Neural cell (in vitro differentiated cells): ENCODE data around the gene LRRC42.

ENCODE experiments used
- EP300 ChIP-seq: fragments of 450-650 bp; conservative IDR thresholded peaks from 2 replicates; pipeline ENCODE4 v1.6.1; 2014; ENCODE audit warnings: antibody characterized with exemption, mild to moderate bottlenecking, moderate library complexity; ENCODE audit not compliant: poor library complexity, severe bottlenecking
- EZH2 ChIP-seq: fragments of 200-600, 300-800 bp; shearing (Covaris generic), sonication (generic); IDR thresholded peaks from 2 replicates; pipeline ENCODE4 v1.6.1; 2014; ENCODE audit warnings: antibody characterized with exemption, low read length, borderline replicate concordance, mild to moderate bottlenecking; ENCODE audit not compliant: insufficient read depth, poor library complexity, severe bottlenecking
- MXI1 ChIP-seq: fragments of 450-650 bp; conservative IDR thresholded peaks from 2 replicates; pipeline ENCODE4 v1.6.1; 2014; ENCODE audit warnings: antibody characterized with exemption, mild to moderate bottlenecking; ENCODE audit not compliant: poor library complexity, severe bottlenecking
- POLR2AphosphoS5 ChIP-seq: IDR thresholded peaks from 2 replicates; pipeline ENCODE4 v1.6.1; 2012
- SMC3 ChIP-seq: fragments of 450-650 bp; conservative IDR thresholded peaks from 2 replicates; pipeline ENCODE4 v1.6.1; 2014; ENCODE audit warnings: antibody characterized with exemption, mild to moderate bottlenecking, moderate library complexity; ENCODE audit not compliant: poor library complexity
- TAF1 ChIP-seq: IDR thresholded peaks from 2 replicates; pipeline ENCODE4 v1.6.1; 2012; ENCODE audit warnings: low read depth
- TF ChIP-seq, protein P1 (sequence below): IDR thresholded peaks from 2 replicates; pipeline ENCODE4 v1.6.1; 2012; ENCODE audit warnings: borderline replicate concordance
- TF ChIP-seq, protein P2 (sequence below): fragments of 450-650 bp; IDR thresholded peaks from 2 replicates; pipeline ENCODE4 v1.5.1; 2014; ENCODE audit warnings: antibody characterized with exemption, mild to moderate bottlenecking, moderate library complexity; ENCODE audit not compliant: poor library complexity, severe bottlenecking

DNA sequence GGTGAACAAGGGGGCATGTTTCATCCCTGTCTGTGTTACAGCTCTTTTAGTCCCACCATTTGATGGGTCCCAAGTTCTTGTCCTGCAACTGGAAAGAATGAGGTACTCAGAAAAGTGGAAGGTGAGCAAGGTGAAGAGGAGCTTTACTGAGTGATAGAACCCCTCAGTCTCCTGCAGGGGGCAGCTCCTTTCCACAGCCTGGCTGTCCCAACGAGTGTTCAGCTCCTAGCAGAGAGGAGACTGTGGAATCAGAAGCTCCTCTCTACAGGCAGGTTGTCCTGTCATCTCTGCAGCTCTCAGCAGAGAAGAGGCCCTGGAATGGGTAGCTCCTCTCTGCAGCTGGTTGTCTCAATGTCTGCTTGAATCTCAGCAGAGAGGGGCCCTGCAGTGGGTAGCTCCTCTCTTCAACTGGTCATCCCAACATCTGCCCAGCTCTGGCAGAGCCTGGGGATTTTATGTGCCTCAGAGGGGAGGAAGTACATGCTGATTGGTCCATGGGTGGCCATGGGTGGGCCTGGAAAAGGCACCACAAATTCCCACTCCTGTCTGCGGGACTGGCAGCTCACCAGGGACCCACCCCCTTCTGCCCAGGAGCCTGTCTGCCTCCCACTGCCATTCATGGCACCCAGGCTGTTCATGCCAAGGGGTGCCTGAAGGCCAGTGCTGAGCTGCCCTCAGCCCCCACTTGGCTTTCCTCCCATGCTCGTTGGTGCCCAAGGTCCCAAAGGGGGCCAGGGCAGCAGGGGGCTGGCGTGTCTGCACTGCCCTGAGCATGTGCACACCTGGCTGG, 46.1 kb downstream of the LRRC42 start:
- TF ChIP-seq, protein P1, sequence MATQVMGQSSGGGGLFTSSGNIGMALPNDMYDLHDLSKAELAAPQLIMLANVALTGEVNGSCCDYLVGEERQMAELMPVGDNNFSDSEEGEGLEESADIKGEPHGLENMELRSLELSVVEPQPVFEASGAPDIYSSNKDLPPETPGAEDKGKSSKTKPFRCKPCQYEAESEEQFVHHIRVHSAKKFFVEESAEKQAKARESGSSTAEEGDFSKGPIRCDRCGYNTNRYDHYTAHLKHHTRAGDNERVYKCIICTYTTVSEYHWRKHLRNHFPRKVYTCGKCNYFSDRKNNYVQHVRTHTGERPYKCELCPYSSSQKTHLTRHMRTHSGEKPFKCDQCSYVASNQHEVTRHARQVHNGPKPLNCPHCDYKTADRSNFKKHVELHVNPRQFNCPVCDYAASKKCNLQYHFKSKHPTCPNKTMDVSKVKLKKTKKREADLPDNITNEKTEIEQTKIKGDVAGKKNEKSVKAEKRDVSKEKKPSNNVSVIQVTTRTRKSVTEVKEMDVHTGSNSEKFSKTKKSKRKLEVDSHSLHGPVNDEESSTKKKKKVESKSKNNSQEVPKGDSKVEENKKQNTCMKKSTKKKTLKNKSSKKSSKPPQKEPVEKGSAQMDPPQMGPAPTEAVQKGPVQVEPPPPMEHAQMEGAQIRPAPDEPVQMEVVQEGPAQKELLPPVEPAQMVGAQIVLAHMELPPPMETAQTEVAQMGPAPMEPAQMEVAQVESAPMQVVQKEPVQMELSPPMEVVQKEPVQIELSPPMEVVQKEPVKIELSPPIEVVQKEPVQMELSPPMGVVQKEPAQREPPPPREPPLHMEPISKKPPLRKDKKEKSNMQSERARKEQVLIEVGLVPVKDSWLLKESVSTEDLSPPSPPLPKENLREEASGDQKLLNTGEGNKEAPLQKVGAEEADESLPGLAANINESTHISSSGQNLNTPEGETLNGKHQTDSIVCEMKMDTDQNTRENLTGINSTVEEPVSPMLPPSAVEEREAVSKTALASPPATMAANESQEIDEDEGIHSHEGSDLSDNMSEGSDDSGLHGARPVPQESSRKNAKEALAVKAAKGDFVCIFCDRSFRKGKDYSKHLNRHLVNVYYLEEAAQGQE: no peak
- no peak for TF ChIP-seq POLR2AphosphoS5
- no peak for TF ChIP-seq EZH2
- TF ChIP-seq, protein P2, sequence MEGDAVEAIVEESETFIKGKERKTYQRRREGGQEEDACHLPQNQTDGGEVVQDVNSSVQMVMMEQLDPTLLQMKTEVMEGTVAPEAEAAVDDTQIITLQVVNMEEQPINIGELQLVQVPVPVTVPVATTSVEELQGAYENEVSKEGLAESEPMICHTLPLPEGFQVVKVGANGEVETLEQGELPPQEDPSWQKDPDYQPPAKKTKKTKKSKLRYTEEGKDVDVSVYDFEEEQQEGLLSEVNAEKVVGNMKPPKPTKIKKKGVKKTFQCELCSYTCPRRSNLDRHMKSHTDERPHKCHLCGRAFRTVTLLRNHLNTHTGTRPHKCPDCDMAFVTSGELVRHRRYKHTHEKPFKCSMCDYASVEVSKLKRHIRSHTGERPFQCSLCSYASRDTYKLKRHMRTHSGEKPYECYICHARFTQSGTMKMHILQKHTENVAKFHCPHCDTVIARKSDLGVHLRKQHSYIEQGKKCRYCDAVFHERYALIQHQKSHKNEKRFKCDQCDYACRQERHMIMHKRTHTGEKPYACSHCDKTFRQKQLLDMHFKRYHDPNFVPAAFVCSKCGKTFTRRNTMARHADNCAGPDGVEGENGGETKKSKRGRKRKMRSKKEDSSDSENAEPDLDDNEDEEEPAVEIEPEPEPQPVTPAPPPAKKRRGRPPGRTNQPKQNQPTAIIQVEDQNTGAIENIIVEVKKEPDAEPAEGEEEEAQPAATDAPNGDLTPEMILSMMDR: no peak
- TF ChIP-seq SMC3: no peak
- no peak for TF ChIP-seq MXI1
- no peak for TF ChIP-seq EP300
- TF ChIP-seq TAF1: no peak
